Thoracic aorta (tissue), 2 donors: Measurements from ENCODE around the gene ZNF442. TPM values are rescaled to one million over a fixed set of nuclear protein-coding genes. Genes with fewer than 3 reads are reported as not detected.
"Not testable (repeated sequence)": the region's sequence is repeated elsewhere in the genome, so short reads cannot be mapped to it uniquely, and the experiment has no call there.

Experiments used
- ATAC-seq: fragments of 150-250 bp; one replicate; pipeline ENCODE4 v1.8.0; 2017; ENCODE audit warnings: low read depth; ENCODE audit not compliant: insufficient number of reproducible peaks, low FRiP score
- DNase-seq: peaks from one replicate; pipeline ENCODE4 v3.0.0-alpha.2; 2020; ENCODE audit warnings: low spot score
- H3K27ac ChIP-seq, 2 donors: fragments of 200-600 bp; sonication (generic); 1 replicate in 1 of 2; 2 replicates in 1 of 2; pipeline ENCODE4 v1.5.1; 2016; ENCODE audit warnings: mild to moderate bottlenecking in 2 of 2, moderate library complexity in 2 of 2
- H3K27me3 ChIP-seq: fragments of 200-600 bp; sonication (generic); replicated peaks from 2 replicates; pipeline ENCODE4 v1.6.0; 2016; ENCODE audit warnings: mild to moderate bottlenecking; ENCODE audit not compliant: insufficient read depth
- H3K36me3 ChIP-seq: fragments of 200-600 bp; sonication (generic); one replicate; pipeline ENCODE4 v1.5.1; 2016
- H3K4me1 ChIP-seq, 2 donors: fragments of 200-600 bp; sonication (generic); 1 replicate in 1 of 2; 2 replicates in 1 of 2; pipeline versions ENCODE4 v1.5.1 to v1.6.0; 2016; ENCODE audit warnings: low read depth in 2 of 2, mild to moderate bottlenecking in 1 of 2; ENCODE audit not compliant: control insufficient read depth in 1 of 2
- H3K4me3 ChIP-seq: fragments of 200-600 bp; sonication (generic); 2 replicates; pipeline ENCODE4 v1.5.1; 2016; ENCODE audit warnings: mild to moderate bottlenecking
- H3K9me3 ChIP-seq: fragments of 200-600 bp; sonication (generic); 2 replicates; pipeline ENCODE4 v1.5.1; 2016
- CTCF ChIP-seq: fragments of 200-600 bp; sonication (generic); IDR thresholded peaks from one replicate; pipeline ENCODE4 v1.5.1; 2019; ENCODE audit warnings: antibody characterized with exemption
- total RNA-seq, 2 donors: library from RNA; depleted of rRNA; stranded (reverse); fragments of >200 nt; gene quantifications; one replicate each; pipeline versions ENCODE4 v1.1.0 to v1.2.3, GENCODE V29; 2016

ZNF442 gene
- total RNA-seq, 2 donors from 2014 or later, result 0.81 to 11.1 TPM

- ATAC-seq (no peak), DNase-seq (no peak)
- Histone ChIP-seq H3K4me1 (no peaks in the 10 kb centered on the region), H3K36me3 (peaks cover 31% of the 10 kb centered on the region), H3K27me3 (no peaks in the 10 kb centered on the region), H3K27ac (no peak overlapping the region), H3K9me3 (peaks cover 18% of the 10 kb centered on the region), H3K4me3 (no peak overlapping the region)
- TF ChIP-seq CTCF, result no peak
Observed at GRCh38 chr19:12318782-12319413, 46.6 kb downstream of the ZNF442 start.

GRCh38 chr19:12314553-12314952 is 50.9 kb downstream of the ZNF442 start:
- TF ChIP-seq CTCF, result no peak

GRCh38 chr19:12308891-12309290 is 56.6 kb downstream of the ZNF442 start:
- H3K4me1 ChIP-seq, DNase-seq, H3K9me3 ChIP-seq, H3K27ac ChIP-seq, H3K36me3 ChIP-seq, H3K4me3 ChIP-seq, ATAC-seq, H3K27me3 ChIP-seq: not testable (repeated sequence)

More at GRCh38 chr19:12314553-12314952, 50.9 kb downstream of the ZNF442 start:
- H3K9me3 ChIP-seq, result peaks cover 15% of the 10 kb centered on the region
- H3K27ac ChIP-seq, result no peak overlapping the region
- H3K4me1 ChIP-seq, result no peaks in the 10 kb centered on the region
- no peak overlapping the region for H3K4me3 ChIP-seq
- H3K36me3 ChIP-seq, result peaks cover 25% of the 10 kb centered on the region
- ATAC-seq, result no peak
- no peaks in the 10 kb centered on the region for H3K27me3 ChIP-seq
- DNase-seq, result no peak

Other genes starting within 250 kb of the ZNF442 start
- 1 to 10 TPM; 2.2 to 4.3 TPM for gene ZNF20, start 225.3 kb downstream of the ZNF442 start, total RNA-seq
- 1 to 10 TPM; 3.1 to 7.3 TPM for gene ZNF625, start 208.9 kb downstream of the ZNF442 start, total RNA-seq
- gene ZNF136, start 202.6 kb downstream of the ZNF442 start, total RNA-seq, result 10 to 100 TPM; 12.7 to 27.7 TPM
- 10 to 100 TPM in 1 of 2 donors, 1 to 10 TPM in 1; 9.5 to 13.2 TPM for gene ZNF44, start 70.8 kb downstream of the ZNF442 start, total RNA-seq
- 1 to 10 TPM; 3.1 to 7.9 TPM for gene ZNF563, start 32.0 kb downstream of the ZNF442 start, total RNA-seq
- 1 to 10 TPM; 6.8 to 7.6 TPM for gene ZNF799, start 35.6 kb upstream of the ZNF442 start, total RNA-seq
- 1 to 10 TPM; 2.4 to 3.4 TPM for gene ZNF443, start 75.3 kb upstream of the ZNF442 start, total RNA-seq
- gene ZNF709, start 119.1 kb upstream of the ZNF442 start, total RNA-seq, result 1 to 10 TPM; 1.4 to 3.5 TPM
- 10 to 100 TPM; 11.6 to 21.7 TPM for gene ZNF564, start 185.8 kb upstream of the ZNF442 start, total RNA-seq
- gene ZNF490, start 245.1 kb upstream of the ZNF442 start, total RNA-seq, result 1 to 10 TPM; 3.4 to 8.1 TPM
- 10 to 100 TPM; 26.0 to 32.4 TPM for gene ZNF791, start 245.2 kb upstream of the ZNF442 start, total RNA-seq